K562 (cell line): Measurements from ENCODE around the gene PRR35. TPM values are rescaled to one million over a fixed set of nuclear protein-coding genes. Genes with fewer than 3 reads are reported as not detected.
A peak's percentile ranks its signal among the peaks of the same experiment; 100 is the strongest.

Experiments used
- CBFA2T3 ChIP-seq: fragments of 450-650 bp; IDR thresholded peaks from 2 replicates; pipeline ENCODE4 v1.6.1; 2017
- GTF2F1 ChIP-seq: IDR thresholded peaks from 2 replicates; pipeline ENCODE4 v1.6.1; 2011; ENCODE audit warnings: low read depth, low read length, improper control_type of control experiment
- HBP1 ChIP-seq: fragments of 450-650 bp; formaldehyde crosslinking; IDR thresholded peaks from 2 replicates; pipeline ENCODE4 v1.4.0; 2022; ENCODE audit warnings: missing genetic modification characterization
- HNRNPL ChIP-seq: fragments of 200-400 bp; formaldehyde crosslinking; IDR thresholded peaks from 2 replicates; pipeline ENCODE4 v1.6.1; 2017; ENCODE audit warnings: low read depth, mild to moderate bottlenecking, low read length
- PYGO2 ChIP-seq: fragments of 450-650 bp; IDR thresholded peaks from 2 replicates; pipeline ENCODE4 v1.6.1; 2016; ENCODE audit warnings: mild to moderate bottlenecking, missing genetic modification characterization, moderate library complexity, missing compliant biosample characterization
- REST ChIP-seq, 2 experiments: fragments of 450-650 bp; formaldehyde crosslinking in 1 of 2; IDR thresholded peaks; 2 replicates each; pipeline versions ENCODE4 v1.4.0 to v1.6.1; 2014 to 2020; ENCODE audit warnings: mild to moderate bottlenecking in 2 of 2, borderline replicate concordance in 1 of 2, low read depth in 1 of 2
- ZC3H11A ChIP-seq: IDR thresholded peaks from 2 replicates; pipeline ENCODE4 v1.6.1; 2012; ENCODE audit warnings: low read depth, low read length, improper control_type of control experiment
- ZNF239 ChIP-seq: fragments of 250-450 bp; sonication (Bioruptor Pico); IDR thresholded peaks from 2 replicates; pipeline ENCODE4 v1.4.0; 2020; ENCODE audit warnings: mild to moderate bottlenecking
- ZNF592 ChIP-seq: fragments of 450-650 bp; IDR thresholded peaks from 2 replicates; pipeline ENCODE4 v1.6.1; 2017; ENCODE audit warnings: antibody characterized with exemption, mild to moderate bottlenecking
- ZNF707 ChIP-seq: fragments of 250-450 bp; sonication (Bioruptor Pico); conservative IDR thresholded peaks from 2 replicates; pipeline ENCODE4 v1.8.0; 2022; ENCODE audit warnings: inconsistent platforms, mild to moderate bottlenecking, moderate library complexity
- ZNF77 ChIP-seq: fragments of 250-450 bp; sonication (Bioruptor Pico); IDR thresholded peaks from 2 replicates; pipeline ENCODE4 v1.5.0; 2020
- polyA plus RNA-seq, 8 experiments: library from polyadenylated mRNA; depleted of rRNA in 4 of 8; stranded (reverse) in 5 of 8; unstranded in 3 of 8; fragments of >200 nt; fragmentation: Nextera tagmentation in 2 of 8; fragmentation: Illumina TruSeq in 1 of 8; extraction: Ambion mirVana in 2 of 8; extraction: Trizol in 1 of 8; gene quantifications; 2 replicates each; pipeline versions ENCODE4 v1.2.1 to v1.2.3, GENCODE V29; 2011 to 2014; ENCODE audit warnings: inconsistent platforms in 1 of 8, missing spikeins in 1 of 8
- total RNA-seq, 7 experiments: library from RNA; depleted of rRNA in 6 of 7; stranded (reverse); fragments of >200 nt in 6 of 7; fragmentation: Illumina TruSeq in 2 of 7; extraction: Trizol in 2 of 7; gene quantifications; 2 replicates each; pipeline versions ENCODE4 v1.2.1 to v1.2.3, GENCODE V29; 2011 to 2021; ENCODE audit warnings: low replicate concordance in 1 of 7
- TF ChIP-seq, protein P1 (sequence below): fragments of 450-650 bp; formaldehyde crosslinking; IDR thresholded peaks from 2 replicates; pipeline ENCODE4 v1.4.0; 2022; ENCODE audit warnings: mild to moderate bottlenecking, moderate library complexity

Gene PRR35
- total and polyA plus RNA-seq, 9 of the 15 experiments (the other 6 are each of a cell fraction or from before 2014, with no cell fraction given), result 0.17 to 0.45 (median 0.21) TPM; not detected in 5

- TF ChIP-seq REST (IDR thresholded peaks at IDR 0.05; ENCODE audit: borderline replicate concordance) (no peak), REST (CRISPR knock-in tag; IDR thresholded peaks at IDR 0.05; ENCODE audit: low read depth) (no peak), ZNF239 (CRISPR knock-in tag) (no peak), ZNF77 (CRISPR knock-in tag) (no peak), ZNF592 (no peak; the same call in 1 of the 2 replicates), CBFA2T3 (0 out of 2 replicates have a peak, but pooled peaks have one; percentile 6), HBP1 (CRISPR knock-in tag) (no peak), HNRNPL (peak; percentile 37; the same call in 1 of the 2 replicates), ZC3H11A (no peak), PYGO2 (tag) (no peak), ZNF707 (CRISPR knock-in tag) (no peak), GTF2F1 (no peak)
- TF ChIP-seq, protein P1, sequence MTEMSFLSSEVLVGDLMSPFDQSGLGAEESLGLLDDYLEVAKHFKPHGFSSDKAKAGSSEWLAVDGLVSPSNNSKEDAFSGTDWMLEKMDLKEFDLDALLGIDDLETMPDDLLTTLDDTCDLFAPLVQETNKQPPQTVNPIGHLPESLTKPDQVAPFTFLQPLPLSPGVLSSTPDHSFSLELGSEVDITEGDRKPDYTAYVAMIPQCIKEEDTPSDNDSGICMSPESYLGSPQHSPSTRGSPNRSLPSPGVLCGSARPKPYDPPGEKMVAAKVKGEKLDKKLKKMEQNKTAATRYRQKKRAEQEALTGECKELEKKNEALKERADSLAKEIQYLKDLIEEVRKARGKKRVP (CRISPR knock-in tag), result no peak
Observed at GRCh38 chr16:528111-529011, 31.8 kb upstream of the PRR35 start (continued).
